Stimulated activated CD4-positive, alpha-beta T cell treated with anti-CD3 and anti-CD28 coated beads, Interleukin-1b, Interleukin-23, amount 100 ng/mL, for 1 hour (primary cell): Measurements from ENCODE around the gene PNRC1.
"Not testable (repeated sequence)": the region's sequence is repeated elsewhere in the genome, so short reads cannot be mapped to it uniquely, and the experiment has no call there.

ENCODE experiments used
- DNase-seq, 2 donors: peaks; one replicate each; pipeline ENCODE4 v3.0.0-alpha.2; 2020; ENCODE audit warnings: low read depth in 2 of 2

PNRC1 gene

GRCh38 chr6:89110284-89110683 is 29.7 kb downstream of the PNRC1 start:
- DNase-seq: no peak

- DNase-seq: no peak
Measured at GRCh38 chr6:89111933-89112332, 31.4 kb downstream of the PNRC1 start.

- DNase-seq: no peak
Measured at GRCh38 chr6:89116702-89117101, 36.2 kb downstream of the PNRC1 start.

- peak in 1 of 2 donors; percentile 9 for DNase-seq
Measured at GRCh38 chr6:89117211-89118108, 36.9 kb downstream of the PNRC1 start, which contains the start of gene SRSF12. Gene SRSF12, minus strand, starts transcription at chr6:89118071. Its CDS starts 184 bp downstream, at chr6:89117887.

- no peak for DNase-seq
Measured at GRCh38 chr6:89118931-89119330, 38.4 kb downstream of the PNRC1 start.

- DNase-seq: no peak
Measured at GRCh38 chr6:89120371-89120770, 39.8 kb downstream of the PNRC1 start.

- no peak for DNase-seq
Measured at GRCh38 chr6:89121934-89122333, 41.4 kb downstream of the PNRC1 start.

GRCh38 chr6:89122625-89123024 is 42.1 kb downstream of the PNRC1 start:
- no peak for DNase-seq

- DNase-seq: not testable (repeated sequence)
Measured at GRCh38 chr6:89128256-89128671, 47.7 kb downstream of the PNRC1 start.

- DNase-seq: no peak
Measured at GRCh38 chr6:89131599-89131998, 51.0 kb downstream of the PNRC1 start.

- no peak for DNase-seq
Measured at GRCh38 chr6:89132057-89132456, 51.5 kb downstream of the PNRC1 start.

- no peak for DNase-seq
Measured at GRCh38 chr6:89133981-89134380, 53.4 kb downstream of the PNRC1 start.

GRCh38 chr6:89134723-89135122 is 54.2 kb downstream of the PNRC1 start:
- DNase-seq: no peak
